NCI-H2029 (cell line): ENCODE data around the gene C19orf47.

Experiments used
- DNase-seq: peaks from one replicate; lab custom pipeline; 2025; lab: John Stamatoyannopoulos, UW

C19orf47 gene, protein sequence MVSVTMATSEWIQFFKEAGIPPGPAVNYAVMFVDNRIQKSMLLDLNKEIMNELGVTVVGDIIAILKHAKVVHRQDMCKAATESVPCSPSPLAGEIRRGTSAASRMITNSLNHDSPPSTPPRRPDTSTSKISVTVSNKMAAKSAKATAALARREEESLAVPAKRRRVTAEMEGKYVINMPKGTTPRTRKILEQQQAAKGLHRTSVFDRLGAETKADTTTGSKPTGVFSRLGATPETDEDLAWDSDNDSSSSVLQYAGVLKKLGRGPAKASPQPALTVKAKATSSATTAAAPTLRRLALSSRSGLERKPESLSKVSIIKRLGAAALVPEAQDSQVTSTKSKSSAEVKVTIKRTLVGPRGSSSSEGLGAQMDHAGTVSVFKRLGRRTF

DNA sequence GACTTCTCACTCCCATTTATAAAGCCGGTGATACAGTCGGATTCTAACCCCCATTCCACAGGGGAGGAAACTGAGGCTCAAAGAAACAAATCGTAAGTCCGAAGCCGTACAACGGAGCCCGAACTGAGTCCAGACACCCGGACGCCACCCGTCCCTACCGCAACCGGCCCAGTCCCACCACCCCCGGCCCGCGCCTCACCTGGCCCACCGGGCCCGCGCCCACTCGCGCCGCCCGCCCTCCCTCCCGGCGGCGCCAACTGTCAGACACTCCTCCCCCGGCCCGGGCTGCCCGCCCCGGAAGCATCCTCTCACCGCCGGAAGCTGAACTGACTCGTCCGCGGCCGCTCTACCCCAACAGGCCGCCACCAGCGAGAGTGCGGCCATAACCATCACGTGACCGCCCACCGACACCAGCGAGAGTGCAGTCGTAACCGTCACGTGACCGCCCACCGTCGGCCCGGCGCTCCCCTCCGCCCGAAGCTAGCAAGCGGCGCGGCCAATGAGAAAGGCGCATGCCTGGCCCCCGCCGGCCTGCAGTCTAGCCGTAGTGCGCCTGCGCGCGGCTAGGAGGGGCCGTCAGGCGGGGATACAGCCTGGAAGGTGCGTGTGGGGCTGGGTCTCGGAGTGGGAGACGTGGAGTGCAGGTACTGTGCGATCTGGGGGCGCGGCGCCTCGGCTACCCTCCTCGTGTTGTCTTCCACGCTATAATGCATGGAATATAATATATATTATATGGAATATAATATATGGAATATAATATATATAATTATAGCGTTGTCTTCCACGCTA is at the start of gene C19orf47, which contains the start of gene PLD3:
C19orf47 (minus strand) TSS at position 273 of the 789 bp plus-strand sequence. CDS start 6,540 bp downstream, outside the sequence.
PLD3 (plus strand) TSS at position 571 of the 789 bp plus-strand sequence. CDS start 17,789 bp downstream, outside the sequence.
- peak; percentile 99 for DNase-seq

DNA sequence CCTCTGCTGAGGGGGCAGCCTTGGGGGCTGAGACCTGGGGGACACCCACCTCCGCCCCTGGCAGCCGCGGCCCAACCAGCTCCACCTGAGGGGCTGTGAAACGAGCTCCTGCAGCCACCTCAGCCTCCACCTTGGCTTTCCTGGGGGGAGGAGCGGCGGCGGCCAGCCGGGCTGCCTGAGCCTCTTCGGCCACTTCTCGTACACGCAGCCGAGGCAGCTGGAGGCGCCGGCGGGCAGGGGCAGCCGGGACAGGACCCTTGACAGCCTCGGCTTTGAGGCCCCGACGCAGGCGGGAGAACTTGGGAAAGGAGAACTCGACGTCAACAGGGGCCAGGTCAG is 49.3 kb upstream of the C19orf47 start:
- no peak for DNase-seq

DNA sequence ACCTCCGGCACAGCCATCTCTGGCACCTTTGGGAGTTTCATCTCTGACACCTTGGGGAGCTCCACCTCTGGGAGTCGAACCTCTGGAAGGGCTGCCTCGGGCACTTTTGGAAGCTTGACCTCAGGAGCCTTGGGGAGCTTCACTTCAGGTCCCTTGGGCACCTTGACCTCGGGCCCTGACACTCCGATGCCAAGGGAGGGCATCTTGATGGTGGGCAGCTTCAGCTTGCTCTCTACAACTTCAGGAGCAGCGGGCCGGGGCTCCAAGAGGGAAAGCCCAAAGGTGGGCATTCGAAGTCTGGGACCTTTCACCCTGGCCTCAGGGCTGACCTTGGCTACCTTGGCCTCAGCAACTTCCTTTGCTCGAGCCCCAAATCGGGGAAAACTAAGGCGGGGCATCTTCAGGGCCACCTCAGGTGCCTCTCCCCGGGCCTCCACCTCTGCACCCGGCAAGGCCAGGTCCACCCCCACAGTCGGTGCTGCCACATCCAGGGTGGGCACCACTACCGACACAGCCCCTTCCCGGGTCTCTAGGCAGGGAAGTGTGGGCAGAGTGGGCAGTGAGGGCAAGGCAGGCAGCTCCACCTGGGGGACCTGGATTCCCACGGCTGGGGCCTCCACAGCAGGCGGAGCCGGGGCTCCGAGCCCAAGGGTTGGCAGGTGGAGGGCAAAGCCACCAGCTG is 48.8 kb upstream of the C19orf47 start:
- no peak for DNase-seq

DNA sequence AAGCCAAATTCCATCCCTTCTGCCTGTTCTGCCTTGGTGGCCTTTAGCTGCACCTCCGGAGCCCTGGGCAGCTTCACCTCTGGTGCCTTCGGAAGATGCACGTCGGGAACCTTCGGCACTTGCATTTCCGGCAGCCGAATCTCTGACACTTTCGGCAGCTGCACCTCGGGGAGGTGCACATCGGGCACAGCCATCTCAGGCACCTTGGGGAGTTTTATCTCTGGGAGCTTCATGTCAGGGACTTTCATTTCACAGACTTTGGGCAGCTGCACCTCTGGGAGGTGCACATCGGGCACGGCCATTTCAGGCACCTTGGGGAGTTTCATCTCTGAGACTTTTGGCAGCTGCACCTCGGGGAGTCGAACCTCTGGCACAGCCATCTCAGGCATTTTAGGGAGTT is 47.8 kb upstream of the C19orf47 start:
- DNase-seq: no peak

DNA sequence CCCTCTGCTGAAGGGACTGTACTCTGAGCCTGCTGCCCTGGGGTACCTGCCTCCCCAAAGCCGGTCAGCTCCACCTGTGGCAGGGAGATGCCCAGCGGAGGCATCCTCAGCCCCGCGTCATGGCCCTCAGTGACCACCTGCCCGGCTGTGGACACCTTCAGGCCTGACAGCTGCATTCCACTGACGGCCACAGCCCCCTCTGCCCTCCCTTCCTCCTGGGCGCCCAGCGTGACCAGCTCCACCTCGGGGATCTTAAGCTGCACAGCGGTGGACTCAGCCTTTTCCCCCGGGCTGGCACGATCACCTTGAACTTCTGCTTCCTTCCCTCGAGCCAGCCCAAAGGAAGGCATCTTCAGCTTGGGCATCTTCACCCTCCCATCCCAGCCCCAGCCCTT is 46.6 kb upstream of the C19orf47 start:
- no peak for DNase-seq

DNA sequence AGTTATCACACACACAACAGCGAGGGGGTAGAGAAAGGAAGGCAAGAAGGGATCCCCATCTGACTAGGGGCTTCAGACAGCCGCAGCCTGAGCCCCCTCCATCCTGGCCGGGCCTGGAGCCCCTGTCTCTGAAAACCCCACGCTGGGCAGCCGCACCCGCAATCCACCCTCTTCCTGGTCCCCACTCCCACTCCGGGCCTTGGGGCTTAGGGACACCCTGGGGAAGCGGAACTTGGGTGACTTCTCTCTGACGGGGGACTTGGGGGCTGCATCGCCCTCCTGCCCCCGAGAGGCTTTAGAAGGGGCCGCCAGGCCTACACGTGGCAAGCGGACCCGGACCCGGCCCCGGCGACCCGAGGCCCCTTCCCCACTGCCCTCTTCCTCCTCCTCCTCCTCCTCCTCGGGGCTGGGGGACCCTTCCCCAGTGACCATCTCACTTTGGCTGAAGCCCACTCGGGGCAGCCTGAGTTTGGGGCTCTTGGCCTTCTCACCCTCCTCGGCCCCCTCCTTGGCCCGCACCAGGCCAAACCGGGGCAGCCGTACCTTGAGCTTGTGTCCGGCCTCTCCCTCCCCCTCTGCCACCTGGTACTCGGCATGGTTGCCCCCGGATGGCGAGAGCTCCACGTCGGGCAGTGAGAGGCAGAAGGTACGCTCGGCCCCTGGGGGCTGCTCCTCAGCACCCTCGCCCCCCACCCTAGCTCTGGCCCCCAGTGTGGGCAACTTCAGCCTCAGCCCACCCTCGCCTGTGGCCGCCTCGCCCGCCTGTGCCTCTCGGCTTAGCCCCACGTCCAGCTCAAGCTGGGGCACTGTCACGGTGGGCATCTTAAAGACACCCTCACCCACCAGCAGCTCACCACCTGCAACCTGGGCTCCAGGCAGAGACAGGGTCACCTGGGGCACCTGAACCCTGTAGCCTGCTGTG is 46.0 kb upstream of the C19orf47 start:
- DNase-seq: no peak

DNA sequence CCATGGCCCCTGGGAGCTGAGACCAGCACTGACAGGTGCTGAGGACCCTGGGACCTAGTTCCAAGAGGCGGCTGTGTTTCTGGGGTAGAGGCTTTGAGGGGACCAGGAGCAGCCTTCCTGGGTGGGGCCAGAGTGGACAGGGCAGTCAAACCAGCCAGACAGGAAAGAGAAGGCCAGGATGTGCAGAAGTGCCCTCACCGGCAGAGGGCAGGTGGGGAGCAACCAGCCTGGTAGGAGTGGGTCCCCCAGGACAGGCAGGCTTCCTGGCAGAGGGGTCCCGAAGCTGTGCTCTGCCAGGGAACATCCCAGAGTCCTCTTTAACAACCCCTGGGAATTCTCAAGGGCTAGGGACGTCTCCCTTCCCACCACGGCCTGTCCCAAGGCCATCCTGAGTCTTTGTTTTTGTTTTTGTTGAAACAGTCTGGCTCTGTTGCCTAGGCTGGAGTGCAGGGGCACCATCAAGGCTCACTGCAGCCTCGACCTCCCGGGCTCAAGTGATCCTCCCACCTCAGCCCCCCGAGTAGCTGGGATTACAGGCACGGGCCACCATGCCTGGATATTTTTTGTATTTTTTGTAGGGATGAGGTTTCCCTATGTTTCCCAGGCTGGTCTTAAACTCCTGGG is 44.8 kb upstream of the C19orf47 start:
- DNase-seq: no peak

DNA sequence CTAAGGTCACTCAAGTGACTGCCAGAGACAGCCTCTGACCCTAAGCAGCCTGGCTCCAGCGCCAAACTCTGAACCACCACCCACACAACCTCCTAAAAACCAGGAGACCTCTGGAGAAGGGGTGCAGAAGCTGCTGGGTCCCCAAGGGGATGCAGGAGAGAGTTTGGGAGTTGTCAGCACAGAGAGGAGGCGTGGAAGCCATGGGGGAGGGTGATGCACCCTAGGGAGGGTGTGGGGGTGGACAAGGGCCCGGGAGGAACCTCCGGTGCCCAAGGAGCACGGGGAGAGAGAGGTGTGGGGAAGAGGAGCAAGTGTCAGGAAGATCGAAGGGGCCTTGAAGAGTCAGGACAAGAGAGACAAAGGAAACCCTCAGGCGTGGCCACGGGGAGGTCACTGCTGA is 43.9 kb upstream of the C19orf47 start:
- DNase-seq: no peak

DNA sequence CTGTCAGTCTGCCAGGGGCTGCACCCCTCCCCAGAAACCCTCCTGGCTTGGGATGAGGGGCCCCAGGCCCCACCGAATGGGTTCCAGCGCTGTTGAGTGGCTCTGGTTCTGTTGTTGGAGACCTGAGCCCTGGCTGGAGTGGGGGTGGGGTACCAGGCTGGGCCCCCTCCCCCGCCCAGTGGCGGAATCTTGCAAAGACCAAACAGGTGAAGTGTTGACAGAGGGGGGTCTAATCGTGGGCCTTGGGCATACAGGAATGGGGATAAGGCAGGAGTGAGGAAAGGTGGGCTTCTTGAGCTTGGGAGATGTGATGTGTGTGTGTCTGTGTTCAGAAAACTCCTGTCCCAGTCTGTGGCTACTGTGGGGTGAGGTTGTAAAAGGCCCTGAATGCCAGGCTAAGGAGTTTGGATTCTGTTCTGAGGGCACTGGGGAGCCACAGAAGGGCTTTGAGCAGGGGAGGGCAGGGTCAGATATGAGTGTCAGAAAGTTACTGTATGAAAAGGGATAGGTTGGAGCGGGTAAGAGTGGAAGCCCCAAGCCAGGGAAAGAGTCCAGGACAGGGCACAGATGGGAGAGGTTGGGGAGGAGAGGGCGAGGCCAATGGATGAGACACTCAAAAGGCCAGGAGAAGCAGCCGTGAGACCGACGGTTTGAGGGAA is 42.0 kb upstream of the C19orf47 start, which contains the start of gene HIPK4:
HIPK4 (minus strand) TSS at position 98 of the 659 bp plus-strand sequence. CDS start 279 bp downstream, outside the sequence.
- no peak for DNase-seq

DNA sequence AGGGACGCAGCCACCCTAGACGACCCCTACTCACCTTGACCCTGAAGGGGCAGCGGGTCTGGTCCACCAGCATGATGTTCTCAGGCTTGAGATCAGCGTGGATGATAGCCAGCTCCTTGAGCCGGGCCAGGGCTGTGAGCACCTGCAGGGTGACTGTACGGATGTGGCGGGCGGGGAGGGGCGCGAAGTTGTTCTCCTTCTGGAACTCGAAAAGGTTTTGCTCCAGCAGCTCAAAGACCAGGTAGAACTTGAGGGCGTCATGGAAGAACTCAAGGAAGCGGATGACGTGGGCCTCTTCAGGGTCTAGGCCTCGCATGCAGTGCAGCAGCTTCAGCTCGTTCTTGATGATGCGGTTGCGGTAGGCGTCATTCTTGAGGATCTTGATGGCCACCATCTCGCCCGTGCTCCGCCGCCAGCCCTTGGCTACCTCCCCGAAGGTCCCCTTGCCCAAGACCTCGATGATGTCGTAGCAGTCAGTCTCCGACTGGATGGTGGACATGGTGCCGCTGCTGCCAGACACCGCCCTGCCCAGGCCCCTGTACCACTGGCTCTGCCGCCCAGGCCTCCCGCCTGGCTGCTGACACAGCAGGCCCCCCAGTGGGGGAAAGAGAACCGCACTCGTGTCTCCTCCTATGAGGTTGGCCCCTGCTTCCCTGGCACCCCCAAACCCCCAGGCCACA is 41.3 kb upstream of the C19orf47 start:
- DNase-seq: no peak

DNA sequence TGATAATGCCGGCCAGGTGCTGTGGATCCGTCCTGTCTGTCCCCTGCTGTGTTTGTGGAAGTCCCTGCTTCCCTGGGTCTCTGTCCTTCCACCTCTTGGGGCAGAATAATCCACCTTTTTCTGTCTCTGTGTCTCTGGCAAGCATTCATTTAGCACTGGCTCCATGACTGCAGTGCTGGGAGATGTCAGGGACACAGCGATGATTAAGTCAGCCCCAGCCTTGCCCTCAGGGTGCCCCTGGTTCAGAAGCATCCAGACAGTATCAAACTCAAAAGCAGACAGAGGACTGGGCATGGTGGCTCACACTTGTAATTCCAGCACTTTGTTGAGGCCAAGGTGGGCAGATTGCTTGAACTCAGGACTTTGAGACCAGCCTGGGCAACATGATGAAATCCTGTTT is 40.3 kb upstream of the C19orf47 start:
- no peak for DNase-seq

DNA sequence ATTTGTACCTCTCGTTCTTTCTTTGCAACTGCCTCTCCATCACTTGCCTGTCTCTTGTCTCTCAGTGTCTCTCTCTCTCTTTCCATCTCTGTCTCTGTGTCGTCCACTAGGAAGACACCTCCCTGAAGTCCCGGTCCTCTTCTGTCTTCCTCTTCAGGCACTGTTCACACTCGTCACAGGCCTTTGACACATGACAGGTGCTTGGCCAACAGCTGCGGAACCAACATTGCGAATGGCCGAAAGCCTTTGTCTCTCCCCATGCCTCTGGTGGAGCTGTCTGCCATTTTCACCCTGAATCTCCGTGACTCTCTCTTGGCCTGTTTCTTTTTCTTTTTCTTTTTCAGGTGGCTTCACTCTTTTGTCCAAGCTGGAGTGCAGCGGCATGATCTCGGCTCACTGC is 39.0 kb upstream of the C19orf47 start:
- DNase-seq: no peak

DNA sequence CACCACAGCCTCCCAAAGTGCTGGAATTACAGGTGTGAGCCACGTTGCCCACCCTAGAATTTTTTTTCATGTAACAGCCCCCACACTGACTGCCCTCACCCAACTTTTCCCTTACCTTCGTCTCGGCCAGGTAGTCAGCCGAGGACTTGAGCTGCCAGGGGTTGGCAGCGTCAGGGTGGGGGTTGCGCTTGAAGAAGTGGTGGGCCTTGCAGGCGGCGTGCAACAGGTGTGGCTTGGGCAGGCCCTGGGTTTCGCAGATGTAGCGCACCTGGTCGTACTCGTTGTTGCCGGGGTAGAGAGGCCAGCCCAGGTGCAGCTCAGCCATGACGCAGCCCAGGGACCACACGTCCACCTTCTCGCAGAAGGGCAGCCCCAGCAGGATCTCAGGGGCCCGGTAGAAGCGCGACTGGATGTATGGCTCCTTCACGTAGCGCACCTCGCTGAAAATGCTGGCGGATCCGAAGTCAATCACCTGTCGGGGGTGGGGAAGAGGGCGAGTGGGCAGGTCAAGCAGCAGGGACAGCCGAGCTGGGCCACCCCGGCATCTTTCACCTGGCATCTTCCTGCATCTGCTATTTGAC is 35.6 kb upstream of the C19orf47 start:
- no peak for DNase-seq

DNA sequence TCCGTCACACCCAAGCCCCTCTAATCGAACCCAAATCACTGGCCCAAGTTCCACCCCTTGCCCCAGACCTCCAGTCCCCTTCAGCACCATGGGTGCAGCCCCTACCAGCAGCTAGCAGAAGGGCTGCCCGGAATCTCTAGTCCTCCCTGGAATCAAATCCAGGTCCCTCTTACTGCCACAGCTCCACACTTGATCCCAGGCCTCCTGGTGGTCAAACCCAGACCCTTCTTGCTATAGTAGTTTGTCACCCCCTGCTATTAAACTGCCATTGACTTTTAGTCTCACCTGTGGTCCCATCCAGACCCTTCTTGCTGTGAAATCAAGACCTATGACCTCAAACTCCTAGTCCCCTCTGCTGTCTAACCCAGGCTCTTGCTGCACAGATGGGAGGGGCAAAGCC is 33.1 kb upstream of the C19orf47 start:
- no peak for DNase-seq

DNA sequence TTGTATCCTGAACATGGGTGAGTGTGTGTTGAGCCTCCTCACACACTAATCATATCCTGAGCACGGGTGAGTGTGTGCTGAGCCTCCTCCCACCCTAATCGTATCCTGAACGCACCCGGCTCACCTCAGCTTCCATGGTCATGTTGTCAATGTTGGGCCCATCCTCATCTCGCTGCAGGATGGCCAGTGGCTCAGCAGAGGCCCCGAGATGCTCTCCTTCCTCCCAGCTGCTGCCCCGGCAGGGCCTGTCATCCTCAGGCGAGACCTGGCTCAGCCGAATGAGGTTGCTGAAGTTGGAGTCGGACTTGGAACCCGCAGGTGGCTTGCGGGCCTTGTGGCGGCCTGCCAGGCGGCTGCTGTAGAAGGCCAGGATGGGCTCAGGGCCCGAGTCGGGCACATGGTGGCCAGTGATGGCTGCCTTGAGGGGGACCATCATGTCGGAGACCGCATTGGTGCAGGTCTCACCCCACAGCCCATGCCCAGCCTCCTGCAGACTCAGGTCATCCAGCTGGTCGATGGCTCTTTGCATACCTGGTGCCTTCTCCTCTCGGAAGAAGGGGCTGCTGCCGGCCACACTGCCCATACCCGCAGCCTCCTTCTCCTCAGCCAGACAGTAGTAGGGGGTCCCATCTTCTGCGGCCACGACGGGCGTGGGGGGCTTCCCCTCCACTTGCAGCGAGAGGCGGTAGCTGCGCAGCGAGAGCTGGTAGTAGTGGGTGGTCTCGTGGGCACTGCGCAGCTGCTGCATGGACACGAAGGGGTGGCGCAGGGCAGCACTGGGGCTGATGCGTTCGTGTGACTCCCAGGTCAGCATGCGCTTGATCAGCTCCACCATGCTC is 32.2 kb upstream of the C19orf47 start:
- DNase-seq: no peak

DNA sequence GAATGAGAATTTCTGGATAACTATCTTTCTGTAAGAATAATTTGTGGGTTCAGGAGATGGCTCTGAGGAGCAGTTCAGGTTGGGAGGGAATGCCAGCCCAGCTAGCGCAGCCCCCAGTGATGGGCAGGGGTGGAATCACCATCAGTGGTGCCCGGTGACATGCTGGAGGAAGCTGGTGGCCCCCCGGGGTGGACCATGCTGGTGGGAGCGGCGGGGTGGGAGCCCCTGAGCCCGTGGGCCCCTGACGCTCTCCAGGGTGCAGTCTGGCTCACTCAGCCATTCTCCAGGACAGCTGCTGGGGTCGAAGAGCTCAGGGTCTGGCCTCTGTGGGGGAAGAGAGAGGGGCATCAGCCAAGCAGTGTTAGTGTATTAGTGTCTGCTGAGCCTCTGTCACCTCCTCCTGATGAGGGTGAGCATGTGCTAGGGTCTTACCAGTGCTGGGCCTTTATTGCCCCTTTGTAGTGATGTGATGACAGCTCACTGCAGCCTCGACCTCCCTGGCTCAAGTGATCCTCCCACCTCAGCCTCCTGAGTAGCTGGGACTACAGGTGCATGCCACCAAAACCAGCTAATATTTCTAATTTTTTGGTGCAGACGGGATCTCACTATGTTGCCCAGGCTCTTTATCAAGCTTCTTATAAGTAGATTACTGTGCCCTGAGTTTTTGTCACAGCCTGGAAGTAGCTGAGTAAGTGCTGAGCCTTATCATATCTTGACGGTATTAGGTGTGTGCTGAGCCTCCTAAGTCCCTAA is 31.4 kb upstream of the C19orf47 start:
- DNase-seq: no peak

DNA sequence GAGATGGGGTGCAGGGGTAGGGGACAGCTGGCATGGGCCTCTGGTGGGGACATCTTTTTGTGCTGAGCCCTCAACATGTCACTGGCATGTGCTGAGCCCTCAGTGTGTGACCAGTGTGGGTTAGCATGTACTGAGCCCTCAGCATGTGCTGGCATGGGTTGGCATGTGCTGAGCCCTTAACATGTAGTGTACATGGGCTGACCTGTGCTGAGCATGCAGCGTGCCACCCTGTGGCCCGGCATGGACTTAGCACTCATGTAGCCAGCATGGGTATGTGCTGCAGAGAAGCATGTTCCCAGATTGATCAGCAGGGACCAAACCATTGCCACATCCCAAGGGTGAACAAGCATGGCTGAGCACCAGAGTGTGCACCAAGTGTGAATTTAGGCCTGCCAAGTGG is 30.3 kb upstream of the C19orf47 start:
- no peak for DNase-seq

DNA sequence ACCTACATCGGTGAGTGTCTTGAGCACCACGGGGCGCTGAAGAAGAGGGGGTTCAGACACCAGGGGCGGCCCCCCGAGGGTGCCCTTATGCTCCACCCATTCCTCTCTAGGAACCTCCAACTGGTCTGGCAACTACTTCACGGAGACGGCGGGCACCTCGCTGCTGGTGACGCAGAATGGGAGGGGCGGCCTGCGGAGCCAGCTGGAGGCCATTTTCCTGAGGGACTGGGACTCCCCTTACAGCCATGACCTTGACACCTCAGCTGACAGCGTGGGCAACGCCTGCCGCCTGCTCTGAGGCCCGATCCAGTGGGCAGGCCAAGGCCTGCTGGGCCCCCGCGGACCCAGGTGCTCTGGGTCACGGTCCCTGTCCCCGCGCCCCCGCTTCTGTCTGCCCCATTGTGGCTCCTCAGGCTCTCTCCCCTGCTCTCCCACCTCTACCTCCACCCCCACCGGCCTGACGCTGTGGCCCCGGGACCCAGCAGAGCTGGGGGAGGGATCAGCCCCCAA is 29.7 kb upstream of the C19orf47 start:
- DNase-seq: no peak
